Stomach smooth muscle (tissue), 2 donors: ENCODE data around the gene COA8.
"Not testable (repeated sequence)": the region's sequence is repeated elsewhere in the genome, so short reads cannot be mapped to it uniquely, and the experiment has no call there.

ENCODE experiments used
- H3K27ac ChIP-seq: one replicate; pipeline ENCODE4 v1.7.0; 2013; ENCODE audit warnings: mild to moderate bottlenecking, low read length, inconsistent platforms
- H3K27me3 ChIP-seq, 2 donors: one replicate each; pipeline ENCODE4 v1.7.0; 2013; ENCODE audit warnings: low read length in 2 of 2; ENCODE audit not compliant: insufficient read depth in 2 of 2, control insufficient read depth in 1 of 2
- H3K36me3 ChIP-seq, 2 donors: one replicate each; pipeline ENCODE4 v1.7.0; 2013; ENCODE audit warnings: low read length in 2 of 2; ENCODE audit not compliant: control insufficient read depth in 2 of 2, insufficient read depth in 2 of 2
- H3K4me1 ChIP-seq: one replicate; pipeline ENCODE4 v1.7.0; 2013; ENCODE audit warnings: low read length; ENCODE audit not compliant: control insufficient read depth, insufficient read depth
- H3K4me3 ChIP-seq, 2 donors: one replicate each; pipeline ENCODE4 v1.7.0; 2013; ENCODE audit warnings: low read length in 2 of 2
- H3K9ac ChIP-seq, 2 donors: one replicate each; pipeline ENCODE4 v1.7.0; 2013; ENCODE audit warnings: low read length in 2 of 2, mild to moderate bottlenecking in 1 of 2
- H3K9me3 ChIP-seq, 2 donors: one replicate each; pipeline ENCODE4 v1.7.0; 2013; ENCODE audit warnings: low read length in 2 of 2; ENCODE audit not compliant: control insufficient read depth in 2 of 2
- donor health status: healthy.
- donor health status: Pancreatic carcinoma.

COA8 gene

DNA sequence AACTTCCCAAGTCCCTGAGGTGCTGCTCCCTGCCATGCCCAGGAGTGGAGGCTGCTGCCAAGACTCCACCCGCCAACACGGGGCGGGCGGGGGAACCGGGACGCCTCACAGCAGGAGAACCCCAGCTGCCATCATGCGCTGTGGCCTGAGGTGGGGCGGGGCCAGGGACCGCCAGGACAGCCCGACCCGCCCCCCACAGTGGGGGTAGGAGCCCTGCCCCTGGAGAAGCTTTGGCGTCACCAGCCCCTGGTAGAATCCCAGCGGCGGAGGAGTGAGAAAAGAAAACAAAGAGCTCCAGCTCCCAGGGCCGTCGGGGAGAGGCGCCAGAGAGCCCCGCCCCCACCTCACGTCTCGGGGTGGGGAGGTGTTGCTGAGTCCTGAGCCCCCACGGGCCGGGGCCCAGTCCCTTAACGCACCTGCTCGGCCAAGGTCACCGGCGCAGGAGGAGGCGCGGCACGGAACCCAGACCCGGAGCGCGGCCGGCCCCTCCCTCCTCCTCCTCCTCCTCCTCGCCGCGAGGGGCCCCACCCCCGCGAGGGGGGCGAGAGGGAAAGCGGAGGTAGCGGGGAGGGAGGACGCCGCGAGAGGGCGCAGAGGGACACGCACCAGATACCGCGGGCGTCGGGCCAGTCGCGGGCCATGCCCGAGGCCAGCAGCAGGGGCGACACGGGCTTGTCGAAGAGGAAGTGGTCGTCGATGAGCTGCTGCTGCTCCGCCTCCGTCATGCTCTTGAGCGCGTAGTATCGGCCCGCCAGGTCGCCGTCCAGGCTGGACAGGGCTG lies 41.9 kb upstream of the COA8 start:
- H3K27ac ChIP-seq = peak overlapping the region; percentile 88
- peaks cover 44% of the 10 kb centered on the region for H3K4me1 ChIP-seq
- peak overlapping the region; percentile 63 to 92 for H3K4me3 ChIP-seq
- no peaks in the 10 kb centered on the region for H3K27me3 ChIP-seq
- H3K36me3 ChIP-seq = peaks cover 6 to 11% of the 10 kb centered on the region in 2 donors
- no peaks in the 10 kb centered on the region for H3K9me3 ChIP-seq
- peak overlapping the region; percentile 64 to 68 for H3K9ac ChIP-seq

DNA sequence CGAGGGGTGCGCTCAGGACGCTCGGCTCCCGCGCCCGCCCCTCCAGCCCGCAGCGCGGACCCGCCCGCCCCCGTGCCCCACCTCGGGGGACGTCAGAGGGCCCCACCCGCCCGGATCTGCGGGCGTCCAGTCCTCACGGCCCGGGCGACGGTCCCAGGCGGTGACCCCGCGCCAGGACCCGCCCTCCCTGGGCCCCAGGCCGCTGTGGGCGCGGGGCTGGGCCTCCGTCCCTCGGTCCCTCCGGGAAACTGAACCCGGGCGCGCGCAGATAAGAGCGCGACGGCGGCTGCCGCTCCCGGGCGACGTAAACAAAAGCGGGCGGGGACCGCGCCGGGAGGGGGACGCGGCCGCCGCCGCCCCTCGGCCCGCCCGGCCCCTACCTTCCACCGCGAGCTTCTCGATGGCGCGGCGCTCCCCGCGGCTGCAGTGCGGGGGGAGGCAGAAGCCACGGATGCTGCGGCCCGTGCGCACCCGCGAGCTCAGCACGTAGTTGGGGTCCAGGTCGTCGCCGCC lies 41.3 kb upstream of the COA8 start:
- Histone ChIP-seq H3K9me3 (no peaks in the 10 kb centered on the region), H3K36me3 (peaks cover 6 to 11% of the 10 kb centered on the region in 2 donors), H3K9ac (peak overlapping the region; percentile 64 to 68), H3K27me3 (no peaks in the 10 kb centered on the region), H3K4me1 (peaks cover 50% of the 10 kb centered on the region), H3K4me3 (peak overlapping the region; percentile 63 to 92), H3K27ac (peak overlapping the region; percentile 88)

GRCh38 chr14:103521951-103522563 lies 40.7 kb upstream of the COA8 start:
- Histone ChIP-seq H3K27me3 (no peaks in the 10 kb centered on the region), H3K27ac (peak overlapping the region; percentile 88), H3K9ac (peak overlapping the region; percentile 69 to 80), H3K4me1 (peaks cover 53% of the 10 kb centered on the region), H3K36me3 (peaks cover 6 to 11% of the 10 kb centered on the region in 2 donors), H3K9me3 (no peaks in the 10 kb centered on the region), H3K4me3 (peak overlapping the region; percentile 87 to 92)

GRCh38 chr14:103522649-103523574 lies 39.8 kb upstream of the COA8 start, which contains the start of gene CKB:
CKB (minus strand) TSS chr14:103522830; CDS start chr14:103522493, 337 bp downstream.
- Histone ChIP-seq H3K27ac (peak within 1 kb of the TSS; percentile 88), H3K9me3 (no peaks in the 10 kb centered on the region), H3K4me1 (peaks cover 55% of the 10 kb centered on the region), H3K36me3 (peaks cover 6 to 11% of the 10 kb centered on the region in 2 donors), H3K27me3 (no peaks in the 10 kb centered on the region), H3K4me3 (peak within 1 kb of the TSS; percentile 87 to 92), H3K9ac (peak within 1 kb of the TSS; percentile 69 to 80)

DNA sequence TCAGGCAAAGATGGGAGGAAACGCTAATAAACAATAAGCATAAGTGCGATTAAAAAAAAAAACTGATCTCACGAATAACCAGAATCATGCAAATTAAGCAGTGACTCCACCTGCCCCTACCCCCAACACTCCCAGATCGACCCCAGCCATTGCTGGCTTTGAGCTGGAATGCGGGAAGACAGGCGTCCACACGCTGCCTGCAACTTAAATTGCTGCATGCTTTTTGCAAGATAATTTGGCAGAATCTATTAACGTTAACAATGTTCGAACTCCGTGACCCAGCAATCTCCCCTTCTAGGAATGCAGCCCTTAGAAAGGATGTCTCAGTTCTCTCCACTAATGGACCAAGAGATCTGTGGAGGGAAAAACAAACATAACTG lies 39.2 kb upstream of the COA8 start:
- no peak overlapping the region for H3K4me3 ChIP-seq
- H3K36me3 ChIP-seq = peaks cover 6 to 11% of the 10 kb centered on the region in 2 donors
- no peaks in the 10 kb centered on the region for H3K9me3 ChIP-seq
- H3K4me1 ChIP-seq = peaks cover 55% of the 10 kb centered on the region
- no peaks in the 10 kb centered on the region for H3K27me3 ChIP-seq
- no peak overlapping the region for H3K27ac ChIP-seq
- H3K9ac ChIP-seq = no peak overlapping the region

DNA sequence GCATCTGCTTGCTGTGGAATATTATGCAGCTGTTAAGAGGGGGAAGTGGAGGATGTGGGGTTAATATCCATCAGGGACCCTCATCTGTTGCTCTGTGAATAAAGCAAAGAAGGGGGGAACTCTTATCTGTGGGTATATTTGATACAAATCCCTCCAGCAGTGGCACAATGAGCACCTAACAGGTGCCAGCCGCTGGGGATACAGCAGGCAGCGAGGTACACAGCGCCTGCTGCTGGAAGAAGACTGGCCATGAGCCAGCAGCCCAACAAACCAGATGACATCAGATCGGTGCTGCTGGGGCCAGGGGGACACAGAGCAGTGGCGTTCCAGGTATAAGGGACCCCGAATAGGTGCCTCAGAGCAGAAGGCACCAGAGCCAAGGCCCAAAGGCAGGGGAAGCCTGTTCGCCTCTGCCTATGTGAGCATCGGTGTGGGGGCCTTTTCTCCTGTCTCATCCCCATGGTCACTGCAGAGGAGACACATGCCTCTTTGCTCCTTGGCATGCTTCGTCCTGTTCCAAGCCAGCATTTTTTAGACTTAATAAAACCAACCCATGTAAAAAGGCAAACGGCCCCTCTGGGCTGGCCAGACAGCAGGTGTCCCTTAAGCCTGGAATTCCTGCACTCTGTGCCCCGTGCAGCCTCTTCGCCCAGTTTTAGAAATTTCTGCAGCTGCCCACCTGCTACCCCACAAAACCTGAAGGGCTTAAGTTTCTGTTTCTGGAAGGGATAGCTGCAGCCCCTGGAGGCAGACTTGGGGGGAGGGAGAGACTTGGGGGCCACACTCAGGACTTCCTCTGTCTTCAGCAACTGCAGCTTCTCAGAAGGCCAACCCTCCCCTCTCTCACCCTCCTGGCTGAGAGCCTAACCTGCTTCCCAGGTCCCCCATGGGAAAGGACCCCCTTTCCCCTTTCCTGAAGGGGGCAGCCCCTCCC lies 38.5 kb upstream of the COA8 start:
- H3K36me3 ChIP-seq = peaks cover 6 to 10% of the 10 kb centered on the region in 2 donors
- H3K4me3 ChIP-seq = no peak overlapping the region
- H3K9ac ChIP-seq = no peak overlapping the region
- no peaks in the 10 kb centered on the region for H3K27me3 ChIP-seq
- H3K4me1 ChIP-seq = peaks cover 52% of the 10 kb centered on the region
- no peaks in the 10 kb centered on the region for H3K9me3 ChIP-seq
- H3K27ac ChIP-seq = no peak overlapping the region

GRCh38 chr14:103525430-103526246 lies 37.1 kb upstream of the COA8 start:
- not testable (repeated sequence) for H3K27me3 ChIP-seq, H3K27ac ChIP-seq, H3K9ac ChIP-seq, H3K9me3 ChIP-seq, H3K36me3 ChIP-seq, H3K4me3 ChIP-seq
- peaks cover 52% of the 10 kb centered on the region for H3K4me1 ChIP-seq

- peaks cover 57% of the 10 kb centered on the region for H3K4me1 ChIP-seq
- H3K27me3 ChIP-seq = no peaks in the 10 kb centered on the region
- H3K9me3 ChIP-seq = no peaks in the 10 kb centered on the region
- H3K36me3 ChIP-seq = peaks cover 5 to 7% of the 10 kb centered on the region in 2 donors
- H3K27ac ChIP-seq = no peak overlapping the region
- H3K9ac ChIP-seq = no peak overlapping the region
- H3K4me3 ChIP-seq = no peak overlapping the region
Observed at GRCh38 chr14:103526247-103526913, 36.4 kb upstream of the COA8 start.

DNA sequence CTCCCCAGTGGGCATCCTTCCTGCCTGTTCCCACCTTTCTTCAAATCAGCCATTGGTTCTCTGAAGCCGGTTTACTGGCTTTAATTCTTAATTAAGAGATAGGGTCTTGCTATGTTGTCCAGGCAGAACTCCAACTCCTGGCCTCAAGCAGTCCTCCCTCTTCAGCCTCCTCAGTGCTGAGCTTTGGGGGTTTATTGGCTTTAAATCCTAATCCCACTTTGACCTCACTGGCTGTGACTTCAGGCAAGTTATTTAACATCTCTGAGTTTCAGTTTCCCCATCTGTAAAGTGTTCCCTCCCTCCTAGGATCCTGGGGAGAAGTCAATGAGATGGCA lies 35.9 kb upstream of the COA8 start:
- Histone ChIP-seq H3K4me1 (peaks cover 62% of the 10 kb centered on the region), H3K27me3 (no peaks in the 10 kb centered on the region), H3K9ac (no peak overlapping the region), H3K27ac (peak overlapping the region; percentile 31), H3K36me3 (peaks cover 5 to 7% of the 10 kb centered on the region in 2 donors), H3K9me3 (no peaks in the 10 kb centered on the region), H3K4me3 (no peak overlapping the region)
